GM12873 (cell line): ENCODE measurements around the gene USH2A.

Experiments
- CTCF ChIP-seq: IDR thresholded peaks from 2 replicates; pipeline ENCODE4 v1.5.1; 2012; ENCODE audit warnings: low read depth, mild to moderate bottlenecking, moderate library complexity, low read length, control low read depth; ENCODE audit not compliant: insufficient read depth; ENCODE audit errors: missing control alignments

USH2A gene

GRCh38 chr1:215970406-215970805 lies 452.8 kb downstream of the USH2A start:
- TF ChIP-seq CTCF, result no peak

GRCh38 chr1:215963621-215964020 lies 459.6 kb downstream of the USH2A start:
- no peak for TF ChIP-seq CTCF

- TF ChIP-seq CTCF, result no peak
These were observed 460.2 kb downstream of the USH2A start for GRCh38 chr1:215963040-215963439.

- no peak for TF ChIP-seq CTCF
These were observed 464.4 kb downstream of the USH2A start for GRCh38 chr1:215958841-215959240.

- no peak for TF ChIP-seq CTCF
These were observed 465.6 kb downstream of the USH2A start for GRCh38 chr1:215957663-215958062.

- no peak for TF ChIP-seq CTCF
These were observed 490.7 kb downstream of the USH2A start for GRCh38 chr1:215932558-215932957.

GRCh38 chr1:215926670-215927069 lies 496.6 kb downstream of the USH2A start:
- no peak for TF ChIP-seq CTCF
